Fibroblast of skin of scalp (primary cell): ENCODE data around the gene SYNPR.
"Not testable (repeated sequence)": the region's sequence is repeated elsewhere in the genome, so short reads cannot be mapped to it uniquely, and the experiment has no call there.

ENCODE experiments used
- DNase-seq: peaks from one replicate; pipeline ENCODE4 v3.0.0-alpha.2; 2013

The SYNPR gene

GRCh38 chr3:63635186-63635585 is 357.1 kb downstream of the SYNPR start:
- no peak for DNase-seq

GRCh38 chr3:63639806-63640205 is 361.7 kb downstream of the SYNPR start:
- peak; percentile 51 for DNase-seq

DNA sequence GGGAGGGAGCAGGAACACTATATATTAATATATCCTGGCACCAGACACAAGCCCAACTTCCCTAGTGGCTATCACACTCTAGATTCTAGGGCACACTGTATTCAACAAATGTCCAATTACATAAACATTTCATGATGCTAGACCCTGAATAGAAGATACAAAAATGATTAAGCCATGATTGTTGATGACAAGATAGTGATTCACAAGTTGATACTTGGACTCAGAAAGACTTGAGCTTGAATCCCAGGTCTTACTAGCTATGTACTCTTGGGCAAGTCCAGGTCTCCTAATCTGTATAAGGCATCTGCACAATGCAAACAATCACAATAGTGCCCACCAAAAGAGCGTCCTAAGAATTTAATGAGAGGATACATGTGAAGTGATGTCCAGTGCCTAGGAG is 364.4 kb downstream of the SYNPR start:
- no peak for DNase-seq

- DNase-seq, result no peak
Observed at GRCh38 chr3:63644212-63644797, 366.2 kb downstream of the SYNPR start.

DNA sequence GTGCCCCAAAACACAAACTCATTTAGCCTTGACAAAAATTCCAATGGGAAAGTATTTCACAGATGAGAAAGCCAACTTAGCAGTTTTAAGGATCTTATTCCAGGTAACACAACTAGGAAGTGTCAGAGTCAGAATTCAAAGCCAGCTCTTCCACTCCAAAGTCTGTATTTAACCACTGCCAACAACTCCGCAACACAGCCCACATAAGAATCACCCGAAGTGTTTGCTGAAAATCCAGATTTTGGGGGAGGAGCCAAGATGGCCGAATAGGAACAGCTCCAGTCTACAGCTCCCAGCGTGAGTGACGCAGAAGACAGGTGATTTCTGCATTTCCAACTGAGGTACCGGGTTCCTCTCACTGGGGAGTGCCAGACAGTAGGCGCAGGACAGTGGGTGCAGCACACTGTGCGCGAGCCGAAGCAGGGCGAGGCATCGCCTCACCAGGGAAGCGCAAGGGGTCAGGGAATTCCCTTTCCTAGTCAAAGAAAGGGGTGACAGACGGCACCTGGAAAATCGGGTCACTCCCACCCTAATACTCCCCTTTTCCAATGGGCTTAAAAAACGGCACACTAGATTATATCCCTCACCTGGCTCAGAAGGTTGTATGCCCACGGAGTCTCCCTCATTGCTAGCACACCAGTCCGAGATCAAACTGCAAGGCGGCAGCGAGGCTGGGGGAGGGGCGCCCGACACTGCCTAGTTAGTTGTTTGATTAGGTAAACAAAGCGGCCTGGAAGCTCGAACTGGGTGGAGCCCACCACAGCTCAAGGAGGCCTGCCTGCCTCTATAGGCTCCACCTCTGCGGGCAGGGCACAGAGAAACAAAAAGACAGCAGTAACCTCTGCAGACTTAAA is 367.0 kb downstream of the SYNPR start:
- DNase-seq, result not testable (repeated sequence)

GRCh38 chr3:63652066-63652725 is 374.1 kb downstream of the SYNPR start, which contains the start of gene SNTN:
Gene SNTN (plus strand): TSS chr3:63652675. CDS start chr3:63652688, 13 bp downstream.
- DNase-seq, result no peak

- DNase-seq, result peak; percentile 38
Observed at GRCh38 chr3:63654211-63654610, 376.1 kb downstream of the SYNPR start.

- peak; percentile 47 for DNase-seq
Observed at GRCh38 chr3:63654931-63655330, 376.8 kb downstream of the SYNPR start.

GRCh38 chr3:63655519-63655918 is 377.4 kb downstream of the SYNPR start:
- peak; percentile 98 for DNase-seq

GRCh38 chr3:63656786-63657185 is 378.7 kb downstream of the SYNPR start:
- DNase-seq, result peak; percentile 86

DNA sequence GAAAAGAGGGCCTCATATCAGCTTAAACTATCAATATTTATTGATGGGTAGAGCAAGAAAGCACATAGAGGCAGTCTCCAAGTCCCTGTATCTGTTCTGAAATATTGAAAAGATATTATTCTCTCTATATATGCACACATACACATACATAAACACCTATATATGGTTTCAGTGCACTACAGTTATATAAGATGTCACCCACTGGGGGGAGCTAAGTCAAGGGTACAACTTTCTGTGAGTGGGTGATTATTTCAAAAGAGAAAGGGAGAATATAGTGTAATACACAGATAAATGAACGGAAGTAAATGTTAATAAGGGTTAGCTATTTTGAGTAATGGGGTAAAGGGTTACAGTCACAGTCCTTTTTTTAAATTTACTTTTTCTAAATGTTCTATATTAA is 383.1 kb downstream of the SYNPR start:
- DNase-seq, result peak; percentile 44

- no peak for DNase-seq
Observed at GRCh38 chr3:63662011-63662410, 383.9 kb downstream of the SYNPR start.

DNA sequence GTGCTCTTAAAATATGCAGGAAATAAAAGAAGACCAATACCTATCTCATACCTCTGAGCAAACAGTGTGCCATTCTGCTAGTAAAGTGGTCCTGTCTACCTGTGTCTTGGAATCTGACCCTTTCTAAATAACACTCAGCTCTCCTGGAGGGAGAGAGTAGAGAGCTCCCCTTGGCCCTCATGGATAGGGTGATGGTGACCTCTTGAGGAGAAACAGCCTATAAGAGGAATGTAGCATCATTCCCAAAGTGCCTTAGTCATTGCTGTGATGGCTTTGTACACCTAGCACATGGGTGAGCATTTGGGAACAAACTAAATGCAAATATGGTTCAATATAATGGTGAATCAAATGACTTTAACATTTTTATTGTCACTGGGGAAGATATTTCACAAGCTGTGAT is 384.4 kb downstream of the SYNPR start:
- peak; percentile 40 for DNase-seq
